ENCODE results near the gene KCNN3. TPM values are rescaled to one million over a fixed set of nuclear protein-coding genes. Genes with fewer than 3 reads are reported as not detected.

KCNN3 gene
- total RNA-seq, 1 donor from 2014 or later = 0.86 TPM

- H3K4me1 Mint-ChIP-seq (ENCODE audit: low read depth) = peaks cover 10% of the 10 kb centered on the region
- H3K9me3 Mint-ChIP-seq (ENCODE audit: low read depth) = no peaks in the 10 kb centered on the region
- TF ChIP-seq CTCF (IDR thresholded peaks at IDR 0.05; ENCODE audit: unreplicated experiment) = no peak
- no peak overlapping the region for H3K27ac Mint-ChIP-seq
- DNase-seq (ENCODE audit: low spot score, unreplicated experiment) = no peak
- no peak overlapping the region for H3K4me3 Mint-ChIP-seq (ENCODE audit: low read depth)
- no peaks in the 10 kb centered on the region for H3K36me3 Mint-ChIP-seq (ENCODE audit: insufficient read depth)
- H3K27me3 Mint-ChIP-seq = peaks cover 11% of the 10 kb centered on the region
These were observed 36.9 kb downstream of the KCNN3 start for GRCh38 chr1:154833209-154833608.

DNA sequence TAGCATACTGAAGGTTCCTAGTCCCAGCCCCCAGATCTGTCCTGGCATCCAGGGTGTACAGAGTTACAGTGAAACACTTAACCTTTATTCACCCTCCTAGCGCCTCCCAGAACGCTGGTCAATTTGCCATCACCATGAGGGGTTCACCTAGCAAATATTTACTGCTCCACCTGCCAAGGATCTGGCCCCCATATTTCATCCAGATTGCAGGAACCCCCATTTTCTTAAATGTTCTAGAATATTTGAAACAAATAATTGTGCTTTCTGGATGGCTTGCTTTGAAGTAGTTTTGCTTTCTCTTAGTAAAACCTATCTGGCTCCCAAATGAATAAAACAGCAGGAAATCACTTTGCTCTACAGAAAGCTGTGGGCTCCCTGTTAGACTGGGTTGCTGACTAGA is 37.7 kb downstream of the KCNN3 start:
- H3K4me1 Mint-ChIP-seq (ENCODE audit: low read depth) = peaks cover 10% of the 10 kb centered on the region

GRCh38 chr1:154831462-154831861 is 38.6 kb downstream of the KCNN3 start:
- Mint-ChIP-seq H3K4me1 (ENCODE audit: low read depth) (peaks cover 10% of the 10 kb centered on the region), H3K4me3 (ENCODE audit: low read depth) (no peak overlapping the region), H3K27me3 (peaks cover 6% of the 10 kb centered on the region), H3K9me3 (ENCODE audit: low read depth) (no peaks in the 10 kb centered on the region), H3K36me3 (ENCODE audit: insufficient read depth) (no peaks in the 10 kb centered on the region), H3K27ac (no peak overlapping the region)
- no peak for DNase-seq (ENCODE audit: low spot score, unreplicated experiment)
- TF ChIP-seq CTCF (IDR thresholded peaks at IDR 0.05; ENCODE audit: unreplicated experiment) = no peak

More for the DNA sequence above, 37.7 kb downstream of the KCNN3 start:
- no peak overlapping the region for H3K4me3 Mint-ChIP-seq (ENCODE audit: low read depth)
- H3K36me3 Mint-ChIP-seq (ENCODE audit: insufficient read depth) = no peaks in the 10 kb centered on the region
- H3K27me3 Mint-ChIP-seq = peaks cover 9% of the 10 kb centered on the region
- no peaks in the 10 kb centered on the region for H3K9me3 Mint-ChIP-seq (ENCODE audit: low read depth)
- no peak overlapping the region for H3K27ac Mint-ChIP-seq
- no peak for DNase-seq (ENCODE audit: low spot score, unreplicated experiment)
- no peak for TF ChIP-seq CTCF (IDR thresholded peaks at IDR 0.05; ENCODE audit: unreplicated experiment)

DNA sequence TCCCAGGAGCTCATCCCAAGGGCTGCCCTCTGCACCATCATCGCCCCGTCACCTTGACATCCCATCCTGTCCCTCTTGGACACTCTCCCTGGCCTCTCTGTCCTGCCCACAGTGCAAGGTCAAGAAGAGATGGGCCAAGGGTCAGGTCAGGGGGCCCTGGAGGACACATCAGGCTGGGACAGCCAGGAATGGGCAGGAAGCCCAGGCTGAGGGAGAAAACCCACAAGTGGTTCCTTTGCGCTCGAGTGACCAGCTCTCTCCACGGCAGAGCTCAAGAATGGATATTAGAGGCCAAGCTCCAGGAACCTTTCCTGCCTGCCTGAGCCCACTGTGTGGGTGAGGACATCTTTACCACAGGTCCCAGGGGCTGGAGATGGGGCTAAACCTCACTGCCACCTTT is 41.0 kb downstream of the KCNN3 start:
- no peak overlapping the region for H3K27ac Mint-ChIP-seq
- no peaks in the 10 kb centered on the region for H3K36me3 Mint-ChIP-seq (ENCODE audit: insufficient read depth)
- H3K4me3 Mint-ChIP-seq (ENCODE audit: low read depth) = no peak overlapping the region
- no peak for DNase-seq (ENCODE audit: low spot score, unreplicated experiment)
- TF ChIP-seq CTCF (IDR thresholded peaks at IDR 0.05; ENCODE audit: unreplicated experiment) = no peak
- H3K4me1 Mint-ChIP-seq (ENCODE audit: low read depth) = peaks cover 10% of the 10 kb centered on the region
- no peaks in the 10 kb centered on the region for H3K9me3 Mint-ChIP-seq (ENCODE audit: low read depth)
- H3K27me3 Mint-ChIP-seq = peaks cover 6% of the 10 kb centered on the region

GRCh38 chr1:154824179-154825000 is 45.7 kb downstream of the KCNN3 start:
- Mint-ChIP-seq H3K36me3 (ENCODE audit: insufficient read depth) (no peaks in the 10 kb centered on the region), H3K27me3 (no peaks in the 10 kb centered on the region), H3K9me3 (ENCODE audit: low read depth) (no peaks in the 10 kb centered on the region), H3K4me3 (ENCODE audit: low read depth) (no peak overlapping the region), H3K4me1 (ENCODE audit: low read depth) (no peaks in the 10 kb centered on the region), H3K27ac (no peak overlapping the region)
- no peak for TF ChIP-seq CTCF (IDR thresholded peaks at IDR 0.05; ENCODE audit: unreplicated experiment)
- no peak for DNase-seq (ENCODE audit: low spot score, unreplicated experiment)
